ENCODE results near the gene DNMT3A. TPM values are rescaled to one million over a fixed set of nuclear protein-coding genes. Genes with fewer than 3 reads are reported as not detected.

DNMT3A gene
- total RNA-seq, 1 donor from 2014 or later: 58.1 TPM

DNA sequence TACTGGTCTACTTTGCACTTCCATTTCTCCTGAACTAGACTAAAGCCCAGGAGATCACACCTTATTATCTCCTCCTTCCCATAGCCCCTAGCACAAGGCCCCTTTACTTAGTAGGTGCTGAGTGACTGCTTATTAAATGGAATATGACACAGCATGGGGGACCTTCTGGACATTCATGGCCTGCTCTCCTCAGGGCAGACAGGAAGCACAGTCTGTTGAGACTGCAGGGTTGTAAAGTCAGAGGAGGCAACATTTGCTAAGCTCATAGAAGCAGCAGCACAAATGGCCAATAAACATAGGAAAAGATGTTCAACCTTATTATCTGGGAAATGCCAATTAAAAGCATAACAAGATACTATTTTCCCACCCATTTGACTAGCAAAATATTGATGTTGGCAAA is 75.3 kb downstream of the DNMT3A start:
- Mint-ChIP-seq H3K9me3 (ENCODE audit: unreplicated experiment) (no peaks in the 10 kb centered on the region), H3K27ac (ENCODE audit: unreplicated experiment) (peak overlapping the region; percentile 10), H3K4me1 (ENCODE audit: low read depth, unreplicated experiment) (peaks cover 15% of the 10 kb centered on the region), H3K4me3 (ENCODE audit: unreplicated experiment) (no peak overlapping the region), H3K27me3 (ENCODE audit: low read depth, unreplicated experiment) (peaks cover 2% of the 10 kb centered on the region), H3K36me3 (ENCODE audit: low read depth, unreplicated experiment) (peaks cover 10% of the 10 kb centered on the region)
- no peak overlapping the region for H2AFZ ChIP-seq (ENCODE audit: low read depth, low read length)
- H3K4me2 ChIP-seq (ENCODE audit: low read length): no peak overlapping the region
- no peak for TF ChIP-seq EZH2 (IDR thresholded peaks at IDR 0.05; ENCODE audit: insufficient read depth, low read length)
- TF ChIP-seq, protein P1, sequence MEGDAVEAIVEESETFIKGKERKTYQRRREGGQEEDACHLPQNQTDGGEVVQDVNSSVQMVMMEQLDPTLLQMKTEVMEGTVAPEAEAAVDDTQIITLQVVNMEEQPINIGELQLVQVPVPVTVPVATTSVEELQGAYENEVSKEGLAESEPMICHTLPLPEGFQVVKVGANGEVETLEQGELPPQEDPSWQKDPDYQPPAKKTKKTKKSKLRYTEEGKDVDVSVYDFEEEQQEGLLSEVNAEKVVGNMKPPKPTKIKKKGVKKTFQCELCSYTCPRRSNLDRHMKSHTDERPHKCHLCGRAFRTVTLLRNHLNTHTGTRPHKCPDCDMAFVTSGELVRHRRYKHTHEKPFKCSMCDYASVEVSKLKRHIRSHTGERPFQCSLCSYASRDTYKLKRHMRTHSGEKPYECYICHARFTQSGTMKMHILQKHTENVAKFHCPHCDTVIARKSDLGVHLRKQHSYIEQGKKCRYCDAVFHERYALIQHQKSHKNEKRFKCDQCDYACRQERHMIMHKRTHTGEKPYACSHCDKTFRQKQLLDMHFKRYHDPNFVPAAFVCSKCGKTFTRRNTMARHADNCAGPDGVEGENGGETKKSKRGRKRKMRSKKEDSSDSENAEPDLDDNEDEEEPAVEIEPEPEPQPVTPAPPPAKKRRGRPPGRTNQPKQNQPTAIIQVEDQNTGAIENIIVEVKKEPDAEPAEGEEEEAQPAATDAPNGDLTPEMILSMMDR (IDR thresholded peaks at IDR 0.05; ENCODE audit: insufficient read depth, low read depth, low read length): no peak
- H3K4me1 ChIP-seq (ENCODE audit: insufficient read depth, low read length): no peaks in the 10 kb centered on the region
- no peak overlapping the region for H3K4me3 ChIP-seq (ENCODE audit: insufficient read depth, low read depth, low read length)
- no peaks in the 10 kb centered on the region for H3K27me3 ChIP-seq (ENCODE audit: insufficient read depth, low read length)
- no peaks in the 10 kb centered on the region for H4K20me1 ChIP-seq (ENCODE audit: insufficient read depth, low read length)
- FAIRE-seq (no peak), DNase-seq (ENCODE audit: low read depth) (no peak)
- no peaks in the 10 kb centered on the region for H3K79me2 ChIP-seq (ENCODE audit: insufficient read depth, low read length)
- H3K36me3 ChIP-seq (ENCODE audit: insufficient read depth, low read length): peaks cover 2% of the 10 kb centered on the region
- no peak overlapping the region for H3K9ac ChIP-seq (ENCODE audit: low read length)
- no peak overlapping the region for H3K27ac ChIP-seq (ENCODE audit: low read depth, low read length)
- H3K9me3 ChIP-seq (ENCODE audit: insufficient read depth, low read depth, low read length): no peaks in the 10 kb centered on the region

DNA sequence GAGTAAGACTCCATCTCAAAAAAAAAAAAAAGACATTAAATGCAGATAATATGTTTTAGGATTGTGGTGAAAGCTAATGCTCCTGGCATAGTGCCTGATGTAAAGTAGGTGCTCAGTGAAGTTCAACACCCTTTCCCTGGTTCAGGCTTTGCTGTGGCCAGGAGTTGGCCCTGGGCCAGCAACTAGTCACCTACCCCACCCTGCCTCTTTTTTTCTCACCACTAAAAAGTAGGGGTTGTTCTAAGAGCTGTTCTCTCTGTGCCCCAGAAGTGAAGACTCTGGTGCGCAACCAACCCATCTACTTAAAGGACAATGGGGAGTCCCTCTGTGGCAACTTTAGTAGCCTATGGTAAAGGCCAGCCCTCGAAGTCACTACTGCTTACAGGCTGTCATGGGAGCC is 75.9 kb downstream of the DNMT3A start:
- H4K20me1 ChIP-seq (ENCODE audit: insufficient read depth, low read length): no peaks in the 10 kb centered on the region
- H2AFZ ChIP-seq (ENCODE audit: low read depth, low read length): no peak overlapping the region
- H3K4me1 ChIP-seq (ENCODE audit: insufficient read depth, low read length): no peaks in the 10 kb centered on the region
- Mint-ChIP-seq H3K9me3 (ENCODE audit: unreplicated experiment) (no peaks in the 10 kb centered on the region), H3K4me1 (ENCODE audit: low read depth, unreplicated experiment) (peaks cover 15% of the 10 kb centered on the region), H3K27me3 (ENCODE audit: low read depth, unreplicated experiment) (peaks cover 2% of the 10 kb centered on the region), H3K27ac (ENCODE audit: unreplicated experiment) (no peak overlapping the region), H3K36me3 (ENCODE audit: low read depth, unreplicated experiment) (peaks cover 7% of the 10 kb centered on the region), H3K4me3 (ENCODE audit: unreplicated experiment) (no peak overlapping the region)
- FAIRE-seq: no peak
- H3K9me3 ChIP-seq (ENCODE audit: insufficient read depth, low read depth, low read length): no peaks in the 10 kb centered on the region
- H3K36me3 ChIP-seq (ENCODE audit: insufficient read depth, low read length): peaks cover 2% of the 10 kb centered on the region
- H3K27ac ChIP-seq (ENCODE audit: low read depth, low read length): no peak overlapping the region
- H3K27me3 ChIP-seq (ENCODE audit: insufficient read depth, low read length): no peaks in the 10 kb centered on the region
- H3K9ac ChIP-seq (ENCODE audit: low read length): no peak overlapping the region
- TF ChIP-seq, protein P1 (IDR thresholded peaks at IDR 0.05; ENCODE audit: insufficient read depth, low read depth, low read length): no peak
- no peak for TF ChIP-seq EZH2 (IDR thresholded peaks at IDR 0.05; ENCODE audit: insufficient read depth, low read length)
- no peaks in the 10 kb centered on the region for H3K79me2 ChIP-seq (ENCODE audit: insufficient read depth, low read length)
- no peak overlapping the region for H3K4me2 ChIP-seq (ENCODE audit: low read length)
- no peak for DNase-seq (ENCODE audit: low read depth)
- H3K4me3 ChIP-seq (ENCODE audit: insufficient read depth, low read depth, low read length): no peak overlapping the region

DNA sequence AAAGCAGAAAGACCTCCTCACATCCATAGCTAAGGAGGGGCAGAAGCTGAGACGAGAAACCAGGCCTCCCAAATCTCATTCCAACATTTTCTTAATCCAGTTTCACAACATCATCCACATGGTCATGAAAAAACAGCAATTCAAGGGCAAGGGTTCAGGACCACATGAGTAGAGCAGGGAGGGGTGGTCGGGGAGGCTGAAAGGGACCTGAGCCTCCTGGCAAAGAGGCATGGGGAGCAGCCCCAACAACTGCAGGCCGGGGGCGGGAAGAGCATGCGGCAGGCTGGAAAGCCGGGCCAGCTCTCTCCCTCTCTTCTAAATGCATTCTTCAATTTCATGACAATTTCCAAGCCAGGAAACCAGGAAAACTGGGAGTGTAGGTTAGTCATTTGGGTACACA is 76.7 kb downstream of the DNMT3A start:
- Histone ChIP-seq H3K4me1 (ENCODE audit: insufficient read depth, low read length) (no peaks in the 10 kb centered on the region), H3K27ac (ENCODE audit: low read depth, low read length) (no peak overlapping the region), H3K79me2 (ENCODE audit: insufficient read depth, low read length) (no peaks in the 10 kb centered on the region), H3K4me3 (ENCODE audit: insufficient read depth, low read depth, low read length) (no peak overlapping the region), H3K27me3 (ENCODE audit: insufficient read depth, low read length) (no peaks in the 10 kb centered on the region), H3K9me3 (ENCODE audit: insufficient read depth, low read depth, low read length) (no peaks in the 10 kb centered on the region), H3K9ac (ENCODE audit: low read length) (no peak overlapping the region), H3K36me3 (ENCODE audit: insufficient read depth, low read length) (peaks cover 2% of the 10 kb centered on the region), H2AFZ (ENCODE audit: low read depth, low read length) (no peak overlapping the region), H3K4me2 (ENCODE audit: low read length) (no peak overlapping the region), H4K20me1 (ENCODE audit: insufficient read depth, low read length) (no peaks in the 10 kb centered on the region)
- Mint-ChIP-seq H3K27me3 (ENCODE audit: low read depth, unreplicated experiment) (peaks cover under 1% of the 10 kb centered on the region), H3K4me3 (ENCODE audit: unreplicated experiment) (no peak overlapping the region), H3K36me3 (ENCODE audit: low read depth, unreplicated experiment) (peaks cover 12% of the 10 kb centered on the region), H3K9me3 (ENCODE audit: unreplicated experiment) (no peaks in the 10 kb centered on the region), H3K4me1 (ENCODE audit: low read depth, unreplicated experiment) (peaks cover 13% of the 10 kb centered on the region), H3K27ac (ENCODE audit: unreplicated experiment) (no peak overlapping the region)
- DNase-seq (ENCODE audit: low read depth): no peak
- FAIRE-seq: no peak
- TF ChIP-seq, protein P1 (IDR thresholded peaks at IDR 0.05; ENCODE audit: insufficient read depth, low read depth, low read length): no peak
- TF ChIP-seq EZH2 (IDR thresholded peaks at IDR 0.05; ENCODE audit: insufficient read depth, low read length): no peak
